T-cell (primary cell): ENCODE measurements around the gene SESN1. TPM values are rescaled to one million over a fixed set of nuclear protein-coding genes. Genes with fewer than 3 reads are reported as not detected.

ENCODE experiments used
- ATAC-seq, 4 experiments: fragments of 200-7000 bp in 3 of 4; fragments of 150-1000 bp in 1 of 4; cut with Tn5 transposase; replicated peaks in 1 of 4; 1 replicate in 3 of 4; 2 replicates in 1 of 4; pipeline ENCODE4 v1.10.0; 2021; ENCODE audit warnings: moderate library complexity in 3 of 4, mild to moderate bottlenecking in 2 of 4, moderate number of reproducible peaks in 1 of 4
- CTCF ChIA-PET, 2 donors: fragments of 300-600 bp; sonication (Branson Sonifier 250); formaldehyde crosslinking; loops; one replicate each; lab custom pipeline; 2022; ENCODE audit warnings: antibody characterized with exemption in 2 of 2; lab: Charles Lee
- POLR2A ChIA-PET, 2 donors: fragments of 300-600 bp; sonication (Branson Sonifier 250); formaldehyde crosslinking; loops; one replicate each; lab custom pipeline; 2022; ENCODE audit warnings: antibody characterized with exemption in 2 of 2; lab: Charles Lee
- DNase-seq, 35 experiments: peaks; one replicate each; pipeline versions ENCODE4 v3.0.0 to v3.0.0-alpha.2; 2013 to 2023
- H3K27ac ChIP-seq: one replicate; pipeline ENCODE4 v1.5.1; 2013; ENCODE audit warnings: low read length
- H3K27me3 ChIP-seq, 2 experiments: replicated peaks in 1 of 2; 1 replicate in 1 of 2; 2 replicates in 1 of 2; pipeline versions ENCODE4 v1.6.1 to v1.7.0; 2013; ENCODE audit warnings: low read length in 1 of 2, mixed read lengths in 1 of 2; ENCODE audit not compliant: control insufficient read depth in 2 of 2, insufficient read depth in 2 of 2; ENCODE audit errors: extremely low read depth in 1 of 2
- H3K36me3 ChIP-seq, 2 donors: 1 replicate in 1 of 2; 2 replicates in 1 of 2; pipeline versions ENCODE4 v1.6.1 to v1.7.0; 2013; ENCODE audit warnings: low read length in 1 of 2; ENCODE audit not compliant: control insufficient read depth in 2 of 2, insufficient read depth in 1 of 2; ENCODE audit errors: extremely low read depth in 1 of 2
- H3K4me1 ChIP-seq, 2 experiments: 1 replicate in 1 of 2; 2 replicates in 1 of 2; pipeline versions ENCODE4 v1.6.1 to v1.7.0; 2013; ENCODE audit warnings: low read length in 2 of 2, mixed read lengths in 1 of 2; ENCODE audit not compliant: insufficient read depth in 2 of 2, control insufficient read depth in 1 of 2; ENCODE audit errors: extremely low read depth in 1 of 2
- H3K4me3 ChIP-seq, 2 donors: 1 replicate in 1 of 2; 2 replicates in 1 of 2; pipeline versions ENCODE4 v1.5.1 to v1.7.0; 2013; ENCODE audit warnings: mild to moderate bottlenecking in 2 of 2, low read length in 1 of 2, moderate library complexity in 1 of 2; ENCODE audit not compliant: control insufficient read depth in 1 of 2; ENCODE audit errors: extremely low read depth in 1 of 2
- H3K9me3 ChIP-seq: 2 replicates; pipeline ENCODE4 v1.7.0; 2013
- H3K27ac Mint-ChIP-seq, 2 donors: one replicate each; pipeline ENCODE4 v1.8.0; 2020 to 2021; ENCODE audit warnings: mild to moderate bottlenecking in 2 of 2, mixed read lengths in 2 of 2
- H3K27me3 Mint-ChIP-seq, 2 donors: one replicate each; pipeline ENCODE4 v1.8.0; 2021 to 2022; ENCODE audit warnings: mixed read lengths in 2 of 2
- H3K36me3 Mint-ChIP-seq: one replicate; pipeline ENCODE4 v1.8.0; 2021; ENCODE audit warnings: mixed read lengths
- H3K4me1 Mint-ChIP-seq, 3 donors: one replicate each; pipeline ENCODE4 v1.8.0; 2020 to 2022; ENCODE audit warnings: mixed read lengths in 3 of 3, mild to moderate bottlenecking in 1 of 3
- H3K4me3 Mint-ChIP-seq, 3 donors: one replicate each; pipeline ENCODE4 v1.8.0; 2020 to 2022; ENCODE audit warnings: mild to moderate bottlenecking in 3 of 3, mixed read lengths in 3 of 3, moderate library complexity in 3 of 3
- H3K9me3 Mint-ChIP-seq, 3 donors: one replicate each; pipeline ENCODE4 v1.8.0; 2020 to 2022; ENCODE audit warnings: mixed read lengths in 3 of 3
- WGBS: methylation state at CpG from one replicate; pipeline ENCODE4 v1.1.5; 2013; ENCODE audit warnings: missing lambda C conversion rate; ENCODE audit not compliant: insufficient coverage; 5-methylcytosine and 5-hydroxymethylcytosine counted together
- total RNA-seq, 35 experiments: library from RNA in 6 of 35; stranded (reverse) in 6 of 35; fragments of 120-200 nt in 1 of 35; gene quantifications; one replicate each; pipeline versions ENCODE4 v1.2.1 to v1.2.4 and lab custom pipeline; 2013 to 2026

The SESN1 gene
- total RNA-seq, 5 donors from 2014 or later (not counting 1 experiment from before 2014, with no cell fraction given), result 24.2 to 75.5 (median 33.1) TPM

DNA sequence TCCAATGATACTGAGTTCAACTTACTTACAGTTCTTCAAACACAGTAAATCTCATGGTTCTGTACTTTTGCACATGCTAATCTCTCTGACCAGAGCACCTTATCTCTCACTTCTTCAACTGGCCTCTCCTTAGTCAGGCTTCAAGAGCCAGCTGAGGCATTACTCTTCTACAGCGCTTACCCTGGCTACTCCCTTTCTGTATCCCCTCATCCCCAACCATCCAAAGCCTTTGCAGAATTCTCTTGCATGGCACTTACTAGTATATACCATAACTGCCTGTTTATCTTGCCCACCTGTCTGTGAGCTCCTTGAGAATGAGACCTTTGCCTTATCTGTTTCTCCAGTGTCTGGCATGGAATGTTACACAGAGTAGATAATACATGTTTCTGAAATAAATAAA, 49.2 kb downstream of the SESN1 start:
- WGBS, result 100% methylated on average over 1 of the region's 1 CpG
- Histone ChIP-seq H3K36me3 (no peaks in the 10 kb centered on the region), H3K27me3 (no peaks in the 10 kb centered on the region), H3K4me1 (no peaks in the 10 kb centered on the region), H3K9me3 (no peaks in the 10 kb centered on the region), H3K4me3 (no peak overlapping the region), H3K27ac (no peak overlapping the region)
- no peak for DNase-seq
- no peaks in the 10 kb centered on the region for H3K27me3 Mint-ChIP-seq
- H3K4me3 Mint-ChIP-seq, result no peak overlapping the region
- H3K4me1 Mint-ChIP-seq, result peaks cover 17 to 40% (median 22%) of the 10 kb centered on the region in 3 donors
- no peak for ATAC-seq
- H3K9me3 Mint-ChIP-seq, result peaks cover 0 to 5% (median 3%) of the 10 kb centered on the region in 3 donors
- ChIA-PET CTCF (no interaction called here), POLR2A (interaction anchor here in 1 of 2 donors (0.7 kb wide), 1 partner anchor 267 kb away, joined by 3 read pairs; no protein-coding TSS in a partner anchor)
- H3K27ac Mint-ChIP-seq, result peak overlapping the region; percentile 4 to 35
- H3K36me3 Mint-ChIP-seq, result peaks cover 22% of the 10 kb centered on the region

DNA sequence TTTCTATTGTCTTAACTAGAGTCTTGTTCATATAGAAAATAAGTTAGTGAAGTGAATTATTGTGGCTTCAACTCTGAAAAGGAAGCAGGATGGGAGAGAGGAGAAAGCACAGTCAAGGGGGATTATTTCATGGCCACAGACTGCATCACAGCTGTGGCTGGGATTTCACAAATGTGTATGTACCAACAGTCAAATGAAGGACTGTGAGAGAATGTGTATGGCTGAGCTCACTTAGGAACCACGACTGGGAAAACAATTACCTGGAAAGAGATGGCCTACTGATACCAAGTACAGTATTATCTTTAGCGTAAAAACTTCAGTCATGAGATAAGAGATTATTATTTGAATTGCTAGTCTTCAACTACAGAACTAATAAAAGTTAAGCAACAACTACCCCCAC, 54.9 kb downstream of the SESN1 start:
- Histone ChIP-seq H3K4me1 (peaks cover 9 to 15% of the 10 kb centered on the region in 2 experiments), H3K36me3 (no peaks in the 10 kb centered on the region), H3K27me3 (no peaks in the 10 kb centered on the region), H3K27ac (no peak overlapping the region), H3K4me3 (no peak overlapping the region), H3K9me3 (no peaks in the 10 kb centered on the region)
- peaks cover 28 to 65% (median 40%) of the 10 kb centered on the region in 3 donors for H3K4me1 Mint-ChIP-seq
- no peaks in the 10 kb centered on the region for H3K27me3 Mint-ChIP-seq
- peaks cover 8% of the 10 kb centered on the region for H3K36me3 Mint-ChIP-seq
- no peaks in the 10 kb centered on the region for H3K9me3 Mint-ChIP-seq
- H3K4me3 Mint-ChIP-seq, result no peak overlapping the region
- CTCF ChIA-PET, result no interaction called here
- DNase-seq (no peak), ATAC-seq (no peak)
- peak overlapping the region in 1 of 2 donors; percentile 41 for H3K27ac Mint-ChIP-seq
- POLR2A ChIA-PET, result interaction anchor here (0.6 to 2.2 kb wide), 3 partner anchors 11 to 26 kb away, joined by 3 to 5 read pairs (median 3); no protein-coding TSS in a partner anchor
- 86% methylated on average over 1 of the region's 2 CpGs for WGBS

DNA sequence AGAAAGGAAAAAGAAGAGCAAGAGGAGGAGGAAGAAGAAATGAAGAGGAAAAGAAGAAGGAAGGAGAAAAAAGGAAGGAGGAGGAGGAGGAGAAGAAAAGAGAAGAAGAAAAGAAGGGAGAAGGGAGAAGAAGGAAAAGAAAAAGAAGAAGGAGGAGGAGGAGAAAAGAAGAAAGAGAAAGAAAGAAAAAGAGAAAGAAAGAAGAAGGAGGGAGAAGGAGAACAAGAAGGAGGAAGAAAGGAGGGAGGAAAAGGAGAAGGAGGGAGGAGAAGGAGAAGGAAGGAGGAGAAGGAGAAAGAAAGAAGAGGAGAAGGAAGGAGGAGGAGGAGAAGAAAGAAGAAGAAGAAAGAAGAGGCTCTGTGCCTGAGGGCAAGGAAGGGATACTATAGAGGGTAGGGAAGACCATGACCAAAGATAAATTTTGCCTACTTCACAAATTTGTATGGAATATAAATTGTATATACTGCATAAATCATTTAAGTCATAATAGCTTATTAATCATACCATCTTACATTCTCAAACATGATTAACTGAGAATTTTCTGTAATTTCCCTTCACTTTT, 55.7 kb downstream of the SESN1 start:
- peaks cover 12% of the 10 kb centered on the region for H3K36me3 Mint-ChIP-seq
- no peaks in the 10 kb centered on the region for H3K36me3 ChIP-seq
- no peaks in the 10 kb centered on the region for H3K27me3 Mint-ChIP-seq
- no peaks in the 10 kb centered on the region for H3K9me3 Mint-ChIP-seq
- H3K4me1 Mint-ChIP-seq, result peaks cover 30 to 67% (median 45%) of the 10 kb centered on the region in 3 donors
- H3K9me3 ChIP-seq, result no peaks in the 10 kb centered on the region
- H3K4me1 ChIP-seq, result peaks cover 9 to 15% of the 10 kb centered on the region in 2 experiments
- no peak overlapping the region for H3K4me3 ChIP-seq
- CTCF ChIA-PET, result interaction anchor here in 1 of 2 donors (0.6 kb wide), 1 partner anchor 127 kb away, joined by 8 read pairs; no protein-coding TSS in a partner anchor
- no peak for ATAC-seq
- no peaks in the 10 kb centered on the region for H3K27me3 ChIP-seq
- no peak overlapping the region for H3K27ac ChIP-seq
- DNase-seq, result no peak
- no peak overlapping the region for H3K4me3 Mint-ChIP-seq
- H3K27ac Mint-ChIP-seq, result no peak overlapping the region
- POLR2A ChIA-PET, result interaction anchor here (0.6 to 2.2 kb wide), 4 partner anchors 12 to 529 kb away, joined by 3 to 5 read pairs (median 4); no protein-coding TSS in a partner anchor

DNA sequence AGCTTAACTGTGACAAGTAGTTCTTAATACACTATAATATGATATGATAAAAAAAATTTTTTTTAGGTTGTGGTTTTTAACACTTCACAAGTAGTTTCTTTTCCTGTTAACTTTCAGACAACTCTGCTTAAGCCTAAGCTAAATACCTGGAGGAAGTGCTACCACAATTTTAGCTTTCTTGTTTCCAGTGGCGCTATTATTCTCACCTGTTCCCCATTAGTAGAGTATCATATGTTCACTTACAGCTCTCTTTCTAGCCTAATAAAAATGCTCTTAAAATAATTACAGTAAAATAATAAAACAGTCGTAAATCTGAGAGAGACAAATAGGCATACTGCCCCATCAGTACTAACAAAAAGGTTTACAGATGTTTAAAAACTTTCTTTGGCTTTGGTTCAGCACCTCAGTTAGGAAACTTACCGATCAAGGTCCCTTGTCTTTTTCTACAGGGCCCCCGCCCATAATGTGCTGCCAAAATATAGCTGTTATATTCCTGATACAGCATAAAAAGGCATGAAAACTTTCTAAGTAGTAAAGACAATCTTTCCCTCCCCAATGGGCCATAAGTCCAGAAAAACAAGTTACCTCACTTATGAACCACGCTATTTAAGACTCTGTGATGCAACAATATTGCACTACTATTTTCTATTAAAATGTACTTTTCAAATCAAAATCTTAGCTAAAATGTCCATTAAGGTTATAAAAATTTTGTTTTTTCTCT, 57.9 kb downstream of the SESN1 start:
- Histone ChIP-seq H3K9me3 (no peaks in the 10 kb centered on the region), H3K36me3 (no peaks in the 10 kb centered on the region), H3K4me1 (peaks cover 9 to 15% of the 10 kb centered on the region in 2 experiments), H3K27ac (peak overlapping the region; percentile 82), H3K4me3 (no peak overlapping the region), H3K27me3 (no peaks in the 10 kb centered on the region)
- Mint-ChIP-seq H3K27me3 (no peaks in the 10 kb centered on the region), H3K4me1 (peaks cover 37 to 67% (median 52%) of the 10 kb centered on the region in 3 donors), H3K27ac (peak overlapping the region; percentile 82 to 83), H3K36me3 (peaks cover 4% of the 10 kb centered on the region), H3K9me3 (no peaks in the 10 kb centered on the region), H3K4me3 (peak overlapping the region in 1 of 3 donors; percentile 13)
- ChIA-PET CTCF (interaction anchor here (0.6 to 2.2 kb wide), 15 partner anchors 12 to 512 kb away, joined by 3 to 14 read pairs (median 3); no protein-coding TSS in a partner anchor), POLR2A (interaction anchor here in 1 of 2 donors (0.6 to 1.2 kb wide), 5 partner anchors 12 to 27 kb away, joined by 3 to 5 read pairs (median 4); no protein-coding TSS in a partner anchor)
- ATAC-seq (peak; percentile 57 to 91 (median 86)), DNase-seq (peak in 1 of 35 experiments; percentile 47)
- no CpG with 5 or more reads among the region's 5 CpGs for WGBS

DNA sequence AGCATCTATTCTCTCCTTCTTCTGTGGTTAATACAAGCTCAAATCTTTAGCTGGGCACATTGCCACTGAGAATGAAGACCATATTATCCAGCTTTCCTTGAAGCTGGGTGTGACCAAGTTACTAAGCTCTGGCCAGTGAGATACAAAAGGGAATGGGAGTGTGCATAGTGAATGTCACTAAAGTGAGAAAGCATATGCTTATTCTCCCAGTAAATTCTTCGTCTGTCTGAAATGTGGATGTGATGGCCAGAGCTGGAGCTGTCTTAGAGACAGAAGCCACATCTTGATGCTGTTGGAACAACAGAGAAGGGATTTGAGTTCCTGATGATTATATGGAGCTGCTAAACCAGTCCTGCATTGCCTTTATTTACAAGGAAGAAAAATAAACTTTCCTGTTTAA, 60.1 kb downstream of the SESN1 start:
- H3K4me1 ChIP-seq, result peaks cover 9 to 15% of the 10 kb centered on the region in 2 experiments
- no peaks in the 10 kb centered on the region for H3K9me3 ChIP-seq

DNA sequence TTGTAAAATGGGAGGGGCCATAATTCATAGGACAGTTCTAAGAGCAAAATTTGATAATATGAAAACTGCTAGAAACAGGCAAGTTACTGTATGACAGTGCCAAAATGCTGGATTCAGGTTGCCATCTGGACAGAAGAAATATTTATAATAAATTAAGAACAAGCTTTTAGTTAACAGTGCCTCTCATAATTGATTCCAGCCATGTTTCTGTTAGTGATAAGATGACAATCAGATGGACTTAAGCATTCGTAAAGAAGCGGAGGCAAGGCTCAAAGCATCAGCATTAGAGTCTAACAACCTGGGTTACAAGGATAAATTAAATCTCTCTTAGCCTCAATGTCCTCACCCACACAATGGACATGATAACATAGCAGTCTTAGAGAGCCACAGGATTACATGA, 61.0 kb downstream of the SESN1 start:
- H3K4me1 Mint-ChIP-seq, result peaks cover 41 to 59% (median 47%) of the 10 kb centered on the region in 3 donors
- ATAC-seq (no peak), DNase-seq (no peak)
- no peak overlapping the region for H3K27ac Mint-ChIP-seq
- peaks cover 4% of the 10 kb centered on the region for H3K36me3 Mint-ChIP-seq
- Histone ChIP-seq H3K27me3 (no peaks in the 10 kb centered on the region), H3K9me3 (no peaks in the 10 kb centered on the region), H3K4me3 (no peak overlapping the region), H3K4me1 (peaks cover 9 to 15% of the 10 kb centered on the region in 2 experiments), H3K27ac (no peak overlapping the region), H3K36me3 (no peaks in the 10 kb centered on the region)
- no peak overlapping the region for H3K4me3 Mint-ChIP-seq
- no CpG with 5 or more reads among the region's 2 CpGs for WGBS
- CTCF ChIA-PET, result no interaction called here
- no peaks in the 10 kb centered on the region for H3K27me3 Mint-ChIP-seq
- POLR2A ChIA-PET, result interaction anchor here in 1 of 2 donors (0.5 kb wide), 1 partner anchor 25 kb away, joined by 3 read pairs; no protein-coding TSS in a partner anchor
- H3K9me3 Mint-ChIP-seq, result no peaks in the 10 kb centered on the region

More for the DNA sequence above, 60.1 kb downstream of the SESN1 start:
- POLR2A ChIA-PET, result interaction anchor here (0.5 to 0.6 kb wide), 2 partner anchors 57 to 477 kb away, joined by 3 to 6 read pairs; no protein-coding TSS in a partner anchor
- H3K36me3 ChIP-seq, result no peaks in the 10 kb centered on the region
- Mint-ChIP-seq H3K27ac (no peak overlapping the region), H3K4me3 (no peak overlapping the region), H3K4me1 (peaks cover 40 to 66% (median 48%) of the 10 kb centered on the region in 3 donors), H3K27me3 (no peaks in the 10 kb centered on the region), H3K9me3 (no peaks in the 10 kb centered on the region), H3K36me3 (peaks cover 4% of the 10 kb centered on the region)
- WGBS, result 90% methylated on average over 1 of the region's 1 CpG
- DNase-seq (no peak), ATAC-seq (no peak)
- no peaks in the 10 kb centered on the region for H3K27me3 ChIP-seq
- CTCF ChIA-PET, result interaction anchor here (0.6 kb wide), 2 partner anchors 15 kb away, joined by 3 read pairs; no protein-coding TSS in a partner anchor
- H3K27ac ChIP-seq, result no peak overlapping the region
- H3K4me3 ChIP-seq, result no peak overlapping the region
